K562 (cell line): Measurements from ENCODE around the gene SLX4IP.

Experiments used
- FOS ChIP-seq: IDR thresholded peaks from 3 replicates; pipeline ENCODE4 v1.6.1; 2011; ENCODE audit not compliant: insufficient read length; ENCODE audit errors: extremely low read depth
- FUS ChIP-seq: fragments of 200-400 bp; formaldehyde crosslinking; optimal IDR thresholded peaks from 2 replicates; pipeline ENCODE3; 2017; ENCODE audit warnings: low read depth, low read length
- TF ChIP-seq, protein P1 (sequence below): fragments of 250-450 bp; sonication (Bioruptor Pico); IDR thresholded peaks from 2 replicates; pipeline ENCODE4 v1.8.0; 2022; ENCODE audit warnings: moderate library complexity, mild to moderate bottlenecking, inconsistent platforms
- TF ChIP-seq, protein P2 (sequence below), 3 experiments: IDR thresholded peaks in 2 of 3; conservative IDR thresholded peaks in 1 of 3; 2 replicates each; pipeline ENCODE4 v1.5.1; 2011 to 2012; ENCODE audit warnings: low read length in 3 of 3, mild to moderate bottlenecking in 3 of 3, control low read depth in 2 of 3, improper control_type of control experiment in 1 of 3, inconsistent platforms in 1 of 3, low read depth in 1 of 3, mixed read lengths in 1 of 3, moderate library complexity in 1 of 3; ENCODE audit not compliant: insufficient read depth in 2 of 3

DNA sequence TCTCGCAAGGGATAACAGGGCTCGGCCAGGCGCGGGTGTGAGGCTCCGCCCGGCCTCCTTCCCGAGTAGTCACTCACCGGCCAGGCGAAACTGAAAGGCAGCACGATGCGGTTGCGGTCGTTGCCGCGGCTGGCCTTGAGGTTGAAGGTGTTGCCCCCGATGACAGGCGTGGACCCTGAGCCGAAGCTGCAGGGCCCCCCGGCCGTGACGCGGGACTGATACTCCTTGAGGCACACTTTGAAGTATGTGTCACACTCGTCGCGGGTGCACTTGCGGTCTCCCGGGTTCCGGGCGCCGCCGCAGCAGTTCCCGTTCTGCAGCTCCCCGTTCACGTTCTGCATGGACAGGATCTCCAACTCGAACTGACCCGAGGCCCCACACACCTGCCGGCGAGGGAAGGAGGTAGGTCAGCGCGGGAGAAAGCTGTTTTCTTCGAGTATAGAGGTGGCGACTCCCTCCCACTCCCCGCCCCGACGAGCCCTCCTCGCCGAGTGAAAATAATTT, 237.6 kb downstream of the SLX4IP start:
- TF ChIP-seq, protein P1, sequence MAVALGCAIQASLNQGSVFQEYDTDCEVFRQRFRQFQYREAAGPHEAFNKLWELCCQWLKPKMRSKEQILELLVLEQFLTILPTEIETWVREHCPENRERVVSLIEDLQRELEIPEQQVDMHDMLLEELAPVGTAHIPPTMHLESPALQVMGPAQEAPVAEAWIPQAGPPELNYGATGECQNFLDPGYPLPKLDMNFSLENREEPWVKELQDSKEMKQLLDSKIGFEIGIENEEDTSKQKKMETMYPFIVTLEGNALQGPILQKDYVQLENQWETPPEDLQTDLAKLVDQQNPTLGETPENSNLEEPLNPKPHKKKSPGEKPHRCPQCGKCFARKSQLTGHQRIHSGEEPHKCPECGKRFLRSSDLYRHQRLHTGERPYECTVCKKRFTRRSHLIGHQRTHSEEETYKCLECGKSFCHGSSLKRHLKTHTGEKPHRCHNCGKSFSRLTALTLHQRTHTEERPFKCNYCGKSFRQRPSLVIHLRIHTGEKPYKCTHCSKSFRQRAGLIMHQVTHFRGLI (CRISPR knock-in tag) = no peak
- TF ChIP-seq FOS = no peak
- TF ChIP-seq, protein P2, sequence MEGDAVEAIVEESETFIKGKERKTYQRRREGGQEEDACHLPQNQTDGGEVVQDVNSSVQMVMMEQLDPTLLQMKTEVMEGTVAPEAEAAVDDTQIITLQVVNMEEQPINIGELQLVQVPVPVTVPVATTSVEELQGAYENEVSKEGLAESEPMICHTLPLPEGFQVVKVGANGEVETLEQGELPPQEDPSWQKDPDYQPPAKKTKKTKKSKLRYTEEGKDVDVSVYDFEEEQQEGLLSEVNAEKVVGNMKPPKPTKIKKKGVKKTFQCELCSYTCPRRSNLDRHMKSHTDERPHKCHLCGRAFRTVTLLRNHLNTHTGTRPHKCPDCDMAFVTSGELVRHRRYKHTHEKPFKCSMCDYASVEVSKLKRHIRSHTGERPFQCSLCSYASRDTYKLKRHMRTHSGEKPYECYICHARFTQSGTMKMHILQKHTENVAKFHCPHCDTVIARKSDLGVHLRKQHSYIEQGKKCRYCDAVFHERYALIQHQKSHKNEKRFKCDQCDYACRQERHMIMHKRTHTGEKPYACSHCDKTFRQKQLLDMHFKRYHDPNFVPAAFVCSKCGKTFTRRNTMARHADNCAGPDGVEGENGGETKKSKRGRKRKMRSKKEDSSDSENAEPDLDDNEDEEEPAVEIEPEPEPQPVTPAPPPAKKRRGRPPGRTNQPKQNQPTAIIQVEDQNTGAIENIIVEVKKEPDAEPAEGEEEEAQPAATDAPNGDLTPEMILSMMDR (IDR thresholded peaks at IDR 0.05 in 2 of 3, conservative IDR thresholded peaks at IDR 0.05 in 1 of 3; ENCODE audit: insufficient read depth in 2 of 3, low read depth in 1 of 3, low read length in 3 of 3) = no peak
- no peak for TF ChIP-seq FUS
